ENCODE results near the gene ST3GAL6. TPM values are rescaled to one million over a fixed set of nuclear protein-coding genes. Genes with fewer than 3 reads are reported as not detected.
A peak's percentile ranks its signal among the peaks of the same experiment; 100 is the strongest.

Gene ST3GAL6
- total and polyA plus RNA-seq, 2 donors (not counting 3 experiments of a cell fraction or from before 2014, with no cell fraction given), result 13.2 to 35.9 TPM

DNA sequence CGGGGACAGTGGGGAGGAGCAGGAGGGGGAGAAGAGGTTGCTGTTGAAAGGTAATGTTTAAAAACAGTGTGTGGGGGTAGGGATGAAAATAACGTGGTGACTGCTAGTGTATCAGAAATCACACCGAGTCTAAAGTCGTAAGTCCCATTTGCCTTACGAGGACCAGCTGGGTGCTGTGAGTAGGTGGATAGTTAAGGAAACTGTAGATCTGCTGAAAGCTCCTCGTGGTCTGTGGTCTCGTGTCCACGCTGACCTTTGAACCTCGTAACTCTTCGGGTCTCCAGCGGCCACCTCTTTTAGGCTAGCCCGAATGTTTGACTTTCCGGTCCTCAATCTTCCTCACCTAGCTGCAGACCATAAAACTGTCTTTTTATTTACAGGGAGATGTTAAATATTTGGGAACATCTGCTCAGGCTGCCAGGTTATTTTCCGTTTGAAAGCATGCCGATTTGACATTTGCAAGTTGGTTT lies 29.3 kb upstream of the ST3GAL6 start:
- H3K27ac ChIP-seq (ENCODE audit: insufficient read depth, low read depth, low read length), result peak overlapping the region; percentile 92
- intact Hi-C loops (cut with micrococcal nuclease), result loop anchor here (1.0 to 5.0 kb wide), 6 partner anchors 31 to 243 kb away; no protein-coding TSS in a partner anchor
- dilution Hi-C loops (cut with MboI; ENCODE audit: extremely low pct_ligation_motif_present, low sequenced_read_pairs), result no loop called here
- no peaks in the 10 kb centered on the region for H3K27me3 ChIP-seq (ENCODE audit: control insufficient read depth in 2 of 2, insufficient read depth in 2 of 2, low read length in 2 of 2)
- BruUV-seq (replicated peaks), result no TSS peak
- peak overlapping the region; percentile 45 to 96 (median 86) for H3K4me3 ChIP-seq (replicated peaks in 1 of 3; ENCODE audit: insufficient read depth in 1 of 3, low read depth in 1 of 3, low read length in 3 of 3)
- POLR2A ChIA-PET, result no interaction called here
- no peaks in the 10 kb centered on the region for H3K36me3 ChIP-seq (ENCODE audit: control insufficient read depth in 2 of 2, extremely low read depth in 1 of 2, insufficient read depth in 2 of 2, low read length in 2 of 2)
- peak overlapping the region; percentile 95 for H3K4me2 ChIP-seq (ENCODE audit: insufficient read depth, low read length)
- FAIRE-seq, result no peak
- no peaks in the 10 kb centered on the region for H3K9me3 ChIP-seq (replicated peaks; ENCODE audit: control insufficient read depth, insufficient read depth, low read length)
- DNase-seq (ENCODE audit: low read depth, low spot score), result peak; percentile 54
- H2AFZ ChIP-seq (ENCODE audit: low read depth, low read length), result peak overlapping the region; percentile 88
- CTCF ChIA-PET, result interaction anchor here (1.1 to 6.7 kb wide), 4 partner anchors 45 to 131 kb away, joined by 3 to 37 read pairs (median 20); no protein-coding TSS in a partner anchor
- H4K20me1 ChIP-seq (replicated peaks; ENCODE audit: control insufficient read depth, extremely low read depth, insufficient read depth, low read length), result no peaks in the 10 kb centered on the region
- H3K4me1 ChIP-seq (ENCODE audit: control insufficient read depth, extremely low read depth, insufficient read depth, low read length), result peaks cover 45% of the 10 kb centered on the region
- H3K9ac ChIP-seq (replicated peaks; ENCODE audit: extremely low read depth, insufficient read depth, low read length), result peak overlapping the region; percentile 98
- H3K79me2 ChIP-seq (ENCODE audit: control insufficient read depth, insufficient read depth, low read length), result peaks cover 59% of the 10 kb centered on the region
- TF ChIP-seq POLR2AphosphoS5 (IDR thresholded peaks at IDR 0.05; ENCODE audit: insufficient read depth, low read depth, low read length), result no peak
- TF ChIP-seq EZH2 (IDR thresholded peaks at IDR 0.05; ENCODE audit: borderline replicate concordance, low read depth, low read length, severe bottlenecking), result no peak
- TF ChIP-seq FOS (IDR thresholded peaks at IDR 0.05; ENCODE audit: borderline replicate concordance, insufficient read depth, low read length), result no peak
- TF ChIP-seq, protein P1, sequence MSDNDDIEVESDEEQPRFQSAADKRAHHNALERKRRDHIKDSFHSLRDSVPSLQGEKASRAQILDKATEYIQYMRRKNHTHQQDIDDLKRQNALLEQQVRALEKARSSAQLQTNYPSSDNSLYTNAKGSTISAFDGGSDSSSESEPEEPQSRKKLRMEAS (IDR thresholded peaks at IDR 0.05; ENCODE audit: insufficient read depth, insufficient read length), result no peak
- no peak for TF ChIP-seq JUN (IDR thresholded peaks at IDR 0.05; ENCODE audit: borderline replicate concordance, insufficient read depth, insufficient read length, low read depth)
- TF ChIP-seq POLR2A (IDR thresholded peaks at IDR 0.05; ENCODE audit: low read depth, low read length), result no peak
- TF ChIP-seq GATA2 (IDR thresholded peaks at IDR 0.05; ENCODE audit: insufficient read depth, insufficient read length, low read depth, low read length), result no peak
- TF ChIP-seq MYC (IDR thresholded peaks at IDR 0.05; ENCODE audit: low read depth, low read length), result no peak
- TF ChIP-seq, protein P2, sequence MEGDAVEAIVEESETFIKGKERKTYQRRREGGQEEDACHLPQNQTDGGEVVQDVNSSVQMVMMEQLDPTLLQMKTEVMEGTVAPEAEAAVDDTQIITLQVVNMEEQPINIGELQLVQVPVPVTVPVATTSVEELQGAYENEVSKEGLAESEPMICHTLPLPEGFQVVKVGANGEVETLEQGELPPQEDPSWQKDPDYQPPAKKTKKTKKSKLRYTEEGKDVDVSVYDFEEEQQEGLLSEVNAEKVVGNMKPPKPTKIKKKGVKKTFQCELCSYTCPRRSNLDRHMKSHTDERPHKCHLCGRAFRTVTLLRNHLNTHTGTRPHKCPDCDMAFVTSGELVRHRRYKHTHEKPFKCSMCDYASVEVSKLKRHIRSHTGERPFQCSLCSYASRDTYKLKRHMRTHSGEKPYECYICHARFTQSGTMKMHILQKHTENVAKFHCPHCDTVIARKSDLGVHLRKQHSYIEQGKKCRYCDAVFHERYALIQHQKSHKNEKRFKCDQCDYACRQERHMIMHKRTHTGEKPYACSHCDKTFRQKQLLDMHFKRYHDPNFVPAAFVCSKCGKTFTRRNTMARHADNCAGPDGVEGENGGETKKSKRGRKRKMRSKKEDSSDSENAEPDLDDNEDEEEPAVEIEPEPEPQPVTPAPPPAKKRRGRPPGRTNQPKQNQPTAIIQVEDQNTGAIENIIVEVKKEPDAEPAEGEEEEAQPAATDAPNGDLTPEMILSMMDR (IDR thresholded peaks at IDR 0.05; ENCODE audit: extremely low read depth in 1 of 2, insufficient read depth in 1 of 2, low read depth in 1 of 2, low read length in 2 of 2), result no peak
- H3K9me1 ChIP-seq (replicated peaks; ENCODE audit: control insufficient read depth, extremely low read depth, insufficient read depth, low read length), result no peaks in the 10 kb centered on the region

Measured in endothelial cell of umbilical vein (primary cell).